Hepatocyte (in vitro differentiated cells): Measurements from ENCODE around the gene KSR2.

Experiments used
- EZH2 ChIP-seq: fragments of 200-600 bp; sonication (generic); IDR thresholded peaks from 2 replicates; pipeline ENCODE4 v1.6.1; 2016; ENCODE audit warnings: antibody characterized with exemption, mild to moderate bottlenecking, borderline replicate concordance
- EZH2phosphoT487 ChIP-seq: fragments of 200-600 bp; sonication (generic); IDR thresholded peaks from one replicate; pipeline ENCODE4 v1.6.1; 2018; ENCODE audit warnings: antibody characterized with exemption, mild to moderate bottlenecking, low read depth, moderate library complexity; ENCODE audit not compliant: unreplicated experiment, severe bottlenecking
- TF ChIP-seq, protein P1 (sequence below): fragments of 200-600 bp; sonication (generic); IDR thresholded peaks from 2 replicates; pipeline ENCODE4 v1.5.1; 2016; ENCODE audit warnings: antibody characterized with exemption, mild to moderate bottlenecking; ENCODE audit not compliant: poor library complexity

DNA sequence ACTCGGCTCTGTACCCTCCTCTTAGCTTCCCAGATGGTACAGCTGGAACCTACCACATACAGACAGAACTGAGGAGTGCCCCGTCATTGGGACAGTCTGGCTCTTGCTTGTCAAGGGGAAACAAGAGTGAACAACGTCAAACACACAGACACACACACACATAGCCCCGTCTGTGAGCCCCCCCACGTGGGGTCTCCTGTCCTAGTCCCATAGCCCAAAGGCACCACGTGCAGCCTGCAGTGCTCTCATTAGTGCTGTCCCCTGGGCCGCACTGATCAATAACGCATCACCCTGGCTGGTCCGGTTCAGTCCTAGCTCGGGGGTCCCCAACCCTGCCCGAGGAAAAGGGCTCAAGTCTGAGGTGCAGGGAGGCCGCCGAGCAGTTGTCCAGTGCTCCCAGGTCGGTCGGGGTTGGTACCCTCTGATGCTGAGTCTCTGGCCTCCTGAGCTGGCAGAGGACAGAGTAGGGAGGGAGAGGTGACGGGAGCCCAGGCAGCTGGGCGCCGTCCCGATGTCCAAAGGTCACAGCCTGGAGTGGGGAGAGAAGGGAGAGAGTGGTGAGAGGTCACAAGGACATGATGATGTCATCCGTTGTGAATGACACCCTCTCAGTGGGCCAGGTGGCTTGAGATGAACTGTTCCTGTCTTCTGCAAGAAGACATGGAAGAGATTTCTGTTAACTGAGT is 502.0 kb downstream of the KSR2 start:
- TF ChIP-seq, protein P1, sequence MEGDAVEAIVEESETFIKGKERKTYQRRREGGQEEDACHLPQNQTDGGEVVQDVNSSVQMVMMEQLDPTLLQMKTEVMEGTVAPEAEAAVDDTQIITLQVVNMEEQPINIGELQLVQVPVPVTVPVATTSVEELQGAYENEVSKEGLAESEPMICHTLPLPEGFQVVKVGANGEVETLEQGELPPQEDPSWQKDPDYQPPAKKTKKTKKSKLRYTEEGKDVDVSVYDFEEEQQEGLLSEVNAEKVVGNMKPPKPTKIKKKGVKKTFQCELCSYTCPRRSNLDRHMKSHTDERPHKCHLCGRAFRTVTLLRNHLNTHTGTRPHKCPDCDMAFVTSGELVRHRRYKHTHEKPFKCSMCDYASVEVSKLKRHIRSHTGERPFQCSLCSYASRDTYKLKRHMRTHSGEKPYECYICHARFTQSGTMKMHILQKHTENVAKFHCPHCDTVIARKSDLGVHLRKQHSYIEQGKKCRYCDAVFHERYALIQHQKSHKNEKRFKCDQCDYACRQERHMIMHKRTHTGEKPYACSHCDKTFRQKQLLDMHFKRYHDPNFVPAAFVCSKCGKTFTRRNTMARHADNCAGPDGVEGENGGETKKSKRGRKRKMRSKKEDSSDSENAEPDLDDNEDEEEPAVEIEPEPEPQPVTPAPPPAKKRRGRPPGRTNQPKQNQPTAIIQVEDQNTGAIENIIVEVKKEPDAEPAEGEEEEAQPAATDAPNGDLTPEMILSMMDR: no peak
- TF ChIP-seq EZH2phosphoT487 (no peak), EZH2 (no peak)
